ENCODE data around the gene TBCEL.
"Not testable (repeated sequence)": the region's sequence is repeated elsewhere in the genome, so short reads cannot be mapped to it uniquely, and the experiment has no call there.

TBCEL gene

GRCh38 chr11:121105481-121106195 lies 81.7 kb downstream of the TBCEL start:
- no peak for DNase-seq (ENCODE audit: low read depth)

- DNase-seq (ENCODE audit: low read depth): no peak
Measured at GRCh38 chr11:121106812-121107211, 82.9 kb downstream of the TBCEL start.

- DNase-seq (ENCODE audit: low read depth): no peak
Measured at GRCh38 chr11:121108413-121108812, 84.5 kb downstream of the TBCEL start.

- DNase-seq (ENCODE audit: low read depth): no peak
Measured at GRCh38 chr11:121109471-121109870, 85.6 kb downstream of the TBCEL start.

- DNase-seq (ENCODE audit: low read depth): no peak
Measured at GRCh38 chr11:121109916-121110586, 86.1 kb downstream of the TBCEL start.

GRCh38 chr11:121110871-121111724 lies 87.2 kb downstream of the TBCEL start:
- DNase-seq (ENCODE audit: low read depth): no peak

GRCh38 chr11:121112498-121113455 lies 88.9 kb downstream of the TBCEL start:
- DNase-seq (ENCODE audit: low read depth): no peak

- no peak for DNase-seq (ENCODE audit: low read depth)
Measured at GRCh38 chr11:121113611-121114010, 89.7 kb downstream of the TBCEL start.

GRCh38 chr11:121115024-121115423 lies 91.1 kb downstream of the TBCEL start:
- not testable (repeated sequence) for DNase-seq (ENCODE audit: low read depth)

GRCh38 chr11:121117788-121118187 lies 93.9 kb downstream of the TBCEL start:
- DNase-seq (ENCODE audit: low read depth): no peak

GRCh38 chr11:121119440-121119839 lies 95.5 kb downstream of the TBCEL start:
- DNase-seq (ENCODE audit: low read depth): no peak

- DNase-seq (ENCODE audit: low read depth): no peak
Measured at GRCh38 chr11:121122328-121122727, 98.4 kb downstream of the TBCEL start.

- DNase-seq (ENCODE audit: low read depth): no peak
Measured at GRCh38 chr11:121123496-121124069, 99.7 kb downstream of the TBCEL start.

GRCh38 chr11:121127809-121128208 lies 103.9 kb downstream of the TBCEL start:
- no peak for DNase-seq (ENCODE audit: low read depth)

GRCh38 chr11:121129362-121130340 lies 105.7 kb downstream of the TBCEL start:
- DNase-seq (ENCODE audit: low read depth): no peak

GRCh38 chr11:121131656-121132055 lies 107.8 kb downstream of the TBCEL start:
- DNase-seq (ENCODE audit: low read depth): no peak

- DNase-seq (ENCODE audit: low read depth): no peak
Measured at GRCh38 chr11:121132211-121132976, 108.5 kb downstream of the TBCEL start.

GRCh38 chr11:121134741-121135312 lies 110.9 kb downstream of the TBCEL start:
- no peak for DNase-seq (ENCODE audit: low read depth)

- no peak for DNase-seq (ENCODE audit: low read depth)
Measured at GRCh38 chr11:121137005-121137404, 113.1 kb downstream of the TBCEL start.

All from stimulated activated CD8-positive, alpha-beta memory T cell treated with anti-CD3 and anti-CD28 coated beads, Interleukin-4, amount 100 ng/mL, for 24 hours (primary cell).